Upper lobe of left lung (tissue), 6 donors: ENCODE measurements around the gene HES3. TPM values are rescaled to one million over a fixed set of nuclear protein-coding genes. Genes with fewer than 3 reads are reported as not detected.

Experiments used
- ATAC-seq, 2 donors: fragments of 200-7000 bp; cut with Tn5 transposase; one replicate each; pipeline ENCODE4 v1.9.1; 2022; ENCODE audit warnings: mild to moderate bottlenecking in 2 of 2, moderate library complexity in 2 of 2; ENCODE audit not compliant: low FRiP score in 2 of 2
- DNase-seq, 2 donors: peaks; one replicate each; pipeline ENCODE4 v3.0.0-alpha.2; 2019 to 2020
- H3K27ac ChIP-seq, 4 donors: fragments of 200-600 bp; sonication (generic); one replicate each; pipeline ENCODE4 v1.5.1; 2016 to 2019
- H3K27me3 ChIP-seq, 4 donors: fragments of 200-600 bp; sonication (generic); one replicate each; pipeline ENCODE4 v1.5.1; 2017 to 2019
- H3K36me3 ChIP-seq, 4 donors: fragments of 200-600 bp; sonication (generic); one replicate each; pipeline ENCODE4 v1.5.1; 2016 to 2019
- H3K4me1 ChIP-seq, 4 donors: fragments of 200-600 bp; sonication (generic); one replicate each; pipeline ENCODE4 v1.5.1; 2018 to 2019
- H3K4me3 ChIP-seq, 4 donors: fragments of 200-600 bp; sonication (generic); one replicate each; pipeline ENCODE4 v1.5.1; 2017 to 2019; ENCODE audit warnings: mild to moderate bottlenecking in 2 of 4, moderate library complexity in 1 of 4
- H3K9me3 ChIP-seq, 4 donors: fragments of 200-600 bp; sonication (generic); one replicate each; pipeline ENCODE4 v1.5.1; 2018 to 2019
- CTCF ChIP-seq, 6 experiments: fragments of 450-650 bp in 4 of 6; fragments of 200-600 bp in 2 of 6; sonication (generic) in 2 of 6; IDR thresholded peaks; one replicate each; pipeline ENCODE4 v1.5.1; 2016 to 2019; ENCODE audit warnings: antibody characterized with exemption in 6 of 6
- EP300 ChIP-seq, 4 donors: sonication (generic); formaldehyde crosslinking; IDR thresholded peaks; one replicate each; pipeline ENCODE4 v1.5.1; 2017; ENCODE audit warnings: antibody characterized with exemption in 4 of 4, control low read depth in 2 of 4
- POLR2A ChIP-seq, 4 donors: fragments of 450-650 bp; IDR thresholded peaks; one replicate each; pipeline ENCODE4 v1.5.1; 2016 to 2017; ENCODE audit warnings: antibody characterized with exemption in 4 of 4, mild to moderate bottlenecking in 2 of 4
- POLR2AphosphoS5 ChIP-seq, 2 donors: sonication (generic); formaldehyde crosslinking; IDR thresholded peaks; one replicate each; pipeline ENCODE4 v1.5.1; 2017; ENCODE audit warnings: antibody characterized with exemption in 2 of 2
- WGBS, 2 donors: methylation state at CpG; one replicate each; pipeline ENCODE4 v1.1.5; 2017 to 2018; 5-methylcytosine and 5-hydroxymethylcytosine counted together
- total RNA-seq, 6 donors: library from RNA; depleted of rRNA in 4 of 6; stranded (reverse); fragments of >200 nt in 4 of 6; gene quantifications; one replicate each; pipeline versions ENCODE4 v1.1.0 to v1.2.1, GENCODE V29; 2016 to 2021
- donor health status: DM: no; HTN: no; CAD: no; lungs with moderate emphysema.
- donor health status: DM: no; HTN: yes; CAD: no; lungs with severe emphysema.

Gene HES3
- total RNA-seq, 6 donors from 2014 or later: not detected

GRCh38 chr1:6294080-6294889, 50.3 kb downstream of the HES3 start:
- no peaks in the 10 kb centered on the region for H3K4me1 ChIP-seq
- 86 to 89% methylated on average over 13 to 14 of the region's 14 CpGs for WGBS, 2 donors
- no peaks in the 10 kb centered on the region for H3K9me3 ChIP-seq
- no peak overlapping the region for H3K27ac ChIP-seq
- no peak overlapping the region for H3K4me3 ChIP-seq
- TF ChIP-seq CTCF (IDR thresholded peaks at IDR 0.05) (no peak), POLR2AphosphoS5 (IDR thresholded peaks at IDR 0.05) (no peak), POLR2A (IDR thresholded peaks at IDR 0.05) (no peak), EP300 (IDR thresholded peaks at IDR 0.05) (no peak)
- no peaks in the 10 kb centered on the region for H3K27me3 ChIP-seq
- H3K36me3 ChIP-seq: peaks cover 0 to 11% (median 3%) of the 10 kb centered on the region in 4 donors
- DNase-seq: no peak
- no peak for ATAC-seq

- WGBS, 2 donors: 78 to 79% methylated on average over 13 to 23 of the region's 23 CpGs
- H3K4me3 ChIP-seq: no peak overlapping the region
- no peaks in the 10 kb centered on the region for H3K4me1 ChIP-seq
- H3K36me3 ChIP-seq: peaks cover 0 to 11% (median 3%) of the 10 kb centered on the region in 4 donors
- H3K27ac ChIP-seq: no peak overlapping the region
- H3K9me3 ChIP-seq: no peaks in the 10 kb centered on the region
- no peak for ATAC-seq
- TF ChIP-seq POLR2AphosphoS5 (IDR thresholded peaks at IDR 0.05) (no peak), POLR2A (IDR thresholded peaks at IDR 0.05) (no peak), CTCF (IDR thresholded peaks at IDR 0.05) (no peak), EP300 (IDR thresholded peaks at IDR 0.05) (no peak)
- H3K27me3 ChIP-seq: no peaks in the 10 kb centered on the region
- no peak for DNase-seq
These were observed 51.0 kb downstream of the HES3 start for GRCh38 chr1:6294890-6295556.

Other genes starting within 250 kb of the HES3 start
- 100 to 1,000 TPM in 3 of 6 donors, 10 to 100 TPM in 3; 36.9 to 129 (median 97.8) TPM for gene KCNAB2, start 198.3 kb upstream of the HES3 start, total RNA-seq
- 1 to 10 TPM in 2 of 6 donors, under 1 TPM in 4; 0.14 to 1.3 (median 0.25) TPM for gene CHD5, start 63.9 kb upstream of the HES3 start, total RNA-seq
- gene RPL22, start 44.6 kb upstream of the HES3 start, total RNA-seq: 100 to 1,000 TPM in 5 of 6 donors, 10 to 100 TPM in 1; 88.2 to 288 (median 180) TPM
- 10 to 100 TPM in 5 of 6 donors, 1 to 10 TPM in 1; 9.8 to 85.9 (median 18.3) TPM for gene RNF207, start 38.1 kb upstream of the HES3 start, total RNA-seq
- gene ICMT, start 8.2 kb upstream of the HES3 start, total RNA-seq: 10 to 100 TPM; 23.0 to 66.7 (median 52.2) TPM
- 10 to 100 TPM in 3 of 6 donors, 1 to 10 TPM in 3; 2.4 to 25.7 (median 12.5) TPM for gene GPR153, start 16.9 kb downstream of the HES3 start, total RNA-seq
- gene ACOT7, start 149.6 kb downstream of the HES3 start, total RNA-seq: 10 to 100 TPM in 5 of 6 donors, 1 to 10 TPM in 1; 8.2 to 33.4 (median 26.5) TPM
- gene HES2, start 175.7 kb downstream of the HES3 start, total RNA-seq: 10 to 100 TPM in 1 of 6 donors, 1 to 10 TPM in 5; 1.8 to 11.4 (median 3.7) TPM
- 10 to 100 TPM in 2 of 6 donors, 1 to 10 TPM in 4; 2.1 to 27.2 (median 4.8) TPM for gene ESPN, start 180.6 kb downstream of the HES3 start, total RNA-seq
- 10 to 100 TPM in 4 of 6 donors, 1 to 10 TPM in 2; 4.6 to 51.3 (median 14.0) TPM for gene TNFRSF25, start 222.0 kb downstream of the HES3 start, total RNA-seq
- 10 to 100 TPM in 5 of 6 donors, 1 to 10 TPM in 1; 5.0 to 31.4 (median 12.6) TPM for gene PLEKHG5, start 247.5 kb downstream of the HES3 start, total RNA-seq